Superior temporal gyrus (tissue), 1 donor: ENCODE data around the gene NUAK1.

Source experiments
- DNase-seq: peaks from one replicate; pipeline ENCODE4 v3.0.0-alpha.2; 2016; ENCODE audit errors: extremely low spot score

The NUAK1 gene

DNA sequence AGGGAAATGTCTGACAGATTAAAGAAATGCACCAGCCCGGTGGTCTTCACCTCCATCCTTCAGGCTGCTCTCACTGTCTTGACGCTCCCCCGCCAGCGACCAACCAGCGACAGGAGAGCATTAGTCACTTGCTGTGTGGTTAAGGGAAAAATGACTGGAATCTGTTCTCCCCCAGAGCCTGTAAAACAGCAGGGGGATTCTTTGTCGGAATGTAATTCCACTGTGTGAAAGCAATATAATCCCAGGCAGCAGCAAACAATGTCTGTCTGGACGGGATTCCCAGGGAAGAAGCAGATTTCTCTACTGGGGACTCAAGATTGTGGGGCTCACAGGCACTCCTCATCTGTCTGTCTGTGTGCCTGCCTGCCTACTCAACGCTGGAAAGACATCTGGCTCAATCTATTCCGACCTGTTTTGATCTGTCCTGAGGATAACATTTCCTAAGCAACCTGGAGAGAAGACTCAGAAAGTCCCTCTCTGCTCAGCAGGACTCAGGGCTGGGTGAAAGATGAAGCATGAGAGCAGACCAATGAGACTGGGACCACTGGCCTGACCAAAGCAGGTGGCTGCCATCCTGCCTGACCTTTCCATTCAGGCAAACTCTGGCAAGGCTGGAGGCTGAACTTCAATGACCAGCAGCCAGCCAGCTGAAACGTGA lies 54.6 kb downstream of the NUAK1 start:
- peak; percentile 66 for DNase-seq

DNA sequence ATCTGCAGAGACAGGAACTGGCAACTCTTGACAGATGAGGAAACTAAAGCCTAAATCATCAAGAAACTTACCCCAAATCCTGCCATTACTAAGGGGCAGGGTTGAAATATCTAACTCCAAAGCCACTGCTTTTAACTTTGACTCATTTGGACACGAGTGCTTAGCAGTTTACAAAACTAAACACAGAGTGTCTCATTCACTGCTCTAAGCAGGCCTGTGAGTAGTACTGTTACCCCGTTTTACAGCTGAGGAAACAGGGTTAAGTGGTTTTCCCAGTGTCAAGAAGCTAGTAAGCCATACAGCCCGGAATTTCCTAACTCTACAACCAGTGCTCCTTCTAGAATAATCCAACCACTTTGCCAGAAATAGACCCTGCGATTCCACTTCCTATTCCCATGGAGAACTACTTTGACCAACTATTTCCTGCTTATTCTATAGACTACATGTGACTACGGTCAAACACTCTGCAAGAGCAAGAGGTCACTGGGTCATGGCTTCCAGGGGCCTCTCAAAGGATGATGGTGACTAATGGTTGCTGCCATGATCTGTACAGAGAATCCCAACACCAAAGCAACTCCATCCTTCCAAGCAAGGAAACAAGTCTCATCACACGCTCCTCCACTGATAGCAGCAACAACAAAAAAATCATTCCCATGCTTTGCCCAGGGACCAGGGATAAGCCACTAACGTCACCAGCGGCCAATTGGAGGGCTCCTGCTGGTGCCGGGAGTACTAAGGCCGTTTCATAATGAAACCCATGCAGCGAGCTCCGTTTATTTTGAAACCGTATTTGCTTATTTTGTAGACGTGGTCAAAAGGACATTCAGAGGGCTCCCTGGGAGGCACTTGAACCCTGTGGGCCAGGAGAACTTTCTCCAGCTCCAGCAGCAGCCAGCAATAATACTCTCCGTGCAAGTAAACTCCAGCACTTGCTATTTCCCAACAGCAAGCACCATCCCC lies 56.3 kb downstream of the NUAK1 start:
- DNase-seq, result no peak

GRCh38 chr12:106081606-106082005 lies 57.1 kb downstream of the NUAK1 start:
- DNase-seq, result no peak

DNA sequence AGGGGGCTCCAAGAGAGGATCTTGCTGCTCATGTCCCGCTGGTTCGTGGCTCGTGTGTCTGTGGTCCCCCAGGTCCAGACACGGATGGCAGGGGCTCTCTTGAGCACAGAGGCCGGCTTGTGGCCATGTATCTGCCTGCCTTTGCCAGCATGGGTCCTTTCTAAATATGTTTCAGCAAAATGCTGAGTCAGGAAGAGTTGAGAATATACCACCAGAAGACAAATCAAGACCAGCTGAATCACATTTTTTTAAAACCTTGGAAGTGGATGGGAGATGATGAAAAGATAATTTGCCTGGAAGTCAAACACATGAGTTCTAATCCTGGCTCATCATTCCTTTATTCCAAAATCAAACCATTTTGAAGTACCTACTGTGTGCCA lies 58.0 kb downstream of the NUAK1 start:
- DNase-seq, result no peak

GRCh38 chr12:106080041-106080790 lies 58.5 kb downstream of the NUAK1 start:
- peak; percentile 68 for DNase-seq

DNA sequence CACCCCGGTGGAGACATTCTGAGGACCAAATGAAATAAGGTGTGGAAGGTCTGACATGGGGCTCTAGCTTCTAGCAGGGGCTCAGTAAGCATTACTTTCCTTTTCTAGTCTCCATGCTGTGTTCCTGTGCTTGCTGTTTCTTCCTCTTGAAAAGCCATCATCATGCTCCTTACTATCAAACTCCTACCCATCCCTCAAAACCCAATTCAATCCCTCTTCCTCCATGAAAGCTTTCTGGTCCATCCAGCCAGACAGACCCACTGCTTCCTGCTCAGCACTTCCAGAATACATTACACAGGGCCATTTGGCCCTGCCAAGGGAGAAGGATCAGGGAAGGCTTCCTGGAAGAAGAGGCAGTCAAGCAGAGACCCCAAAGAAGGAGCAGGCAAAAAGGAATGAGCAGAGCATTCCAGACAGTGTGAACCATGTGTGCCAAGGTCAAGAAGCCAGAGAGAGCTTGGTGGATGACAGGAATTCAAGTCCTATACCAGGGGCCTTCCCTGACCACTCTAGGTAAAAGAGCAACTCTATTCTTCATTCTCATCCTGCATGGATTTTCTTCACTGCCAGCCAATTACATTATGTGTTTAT lies 59.5 kb downstream of the NUAK1 start:
- no peak for DNase-seq

- peak; percentile 91 for DNase-seq
Observed at GRCh38 chr12:106078358-106079010, 60.3 kb downstream of the NUAK1 start.

DNA sequence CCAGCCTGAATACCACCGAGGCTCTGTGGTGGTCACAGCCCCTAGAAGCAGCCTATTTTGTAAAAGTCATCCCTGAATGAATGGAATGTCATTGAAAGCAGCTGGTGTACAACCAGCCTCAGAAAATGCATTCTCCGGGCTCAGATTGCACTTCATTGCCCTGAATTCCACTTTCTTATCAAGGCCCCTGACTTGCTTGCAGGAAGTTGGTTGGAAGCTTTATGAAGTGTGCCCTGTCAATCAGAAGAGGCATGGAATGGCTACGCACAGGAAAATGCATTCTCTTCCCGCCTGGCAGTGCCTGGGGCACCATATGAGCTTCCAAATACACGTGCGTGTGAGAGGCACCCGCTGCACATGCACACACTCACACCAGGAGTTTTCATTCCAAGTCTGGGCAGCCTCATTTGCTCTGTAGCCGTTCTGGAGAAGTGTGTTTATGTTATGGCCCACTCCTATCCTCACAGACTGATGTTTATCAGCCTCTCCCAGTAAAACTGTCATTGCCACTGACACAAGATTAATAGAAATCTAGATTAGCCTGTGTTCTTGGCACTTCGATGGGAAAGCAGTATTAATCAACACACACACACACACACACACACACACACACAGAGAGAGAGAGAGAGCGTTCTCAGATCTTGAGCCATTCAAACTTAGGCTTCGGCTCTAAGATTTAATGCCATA lies 63.9 kb downstream of the NUAK1 start:
- DNase-seq, result no peak

DNA sequence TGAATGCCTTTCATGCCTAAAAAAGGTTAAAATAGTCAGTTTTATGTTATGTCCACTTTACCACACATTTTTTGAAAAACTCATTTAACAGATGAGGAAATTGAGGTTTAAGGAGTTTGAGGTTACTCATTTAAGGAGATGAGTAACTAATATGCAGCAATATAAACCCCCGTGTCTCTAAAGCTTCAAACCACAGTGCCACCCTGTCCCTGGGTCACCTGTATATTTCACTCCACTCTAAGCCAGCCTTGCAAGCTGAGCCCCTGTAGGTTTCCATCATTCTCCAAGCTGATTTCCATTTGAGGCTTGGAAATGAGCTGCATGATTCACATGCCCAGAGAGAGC lies 64.4 kb downstream of the NUAK1 start:
- DNase-seq, result no peak

DNA sequence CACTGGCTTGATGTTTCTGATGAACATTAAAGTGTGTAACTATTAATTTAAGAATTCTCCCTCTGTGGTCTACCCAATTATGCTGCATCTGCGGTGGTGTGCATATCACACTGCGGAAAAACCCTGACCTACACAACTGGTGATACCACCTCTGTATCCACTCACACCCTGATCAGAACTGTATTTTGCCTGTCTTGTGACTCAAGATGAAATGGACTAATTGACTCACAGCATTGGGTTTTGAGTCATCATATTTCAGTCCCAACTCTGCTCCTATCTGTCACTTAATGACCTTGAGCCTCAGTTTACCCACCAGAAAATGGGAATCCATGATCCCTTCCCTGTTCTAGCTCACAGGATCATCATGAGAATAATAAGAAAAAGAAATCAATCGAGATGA lies 65.6 kb downstream of the NUAK1 start:
- no peak for DNase-seq

GRCh38 chr12:106072751-106073150 lies 66.0 kb downstream of the NUAK1 start:
- DNase-seq, result no peak

DNA sequence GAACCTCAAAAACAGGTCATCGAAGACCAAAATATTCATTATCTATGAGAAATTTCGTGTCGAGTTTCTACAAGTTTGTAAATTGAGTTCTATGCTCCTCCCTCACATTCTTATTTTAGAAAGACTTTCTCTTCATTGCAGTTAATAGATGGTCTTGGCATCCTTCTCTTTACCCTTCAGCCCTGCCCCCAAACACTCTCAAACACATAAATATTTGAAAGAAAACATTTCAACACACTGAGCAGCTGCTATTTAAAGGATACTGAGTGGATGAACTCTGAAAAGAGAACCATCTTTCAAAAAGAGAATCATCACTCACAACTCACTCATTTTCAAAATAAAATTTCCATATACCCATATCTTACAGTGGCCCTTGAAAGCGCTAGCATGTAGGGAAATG lies 67.1 kb downstream of the NUAK1 start:
- DNase-seq, result no peak

DNA sequence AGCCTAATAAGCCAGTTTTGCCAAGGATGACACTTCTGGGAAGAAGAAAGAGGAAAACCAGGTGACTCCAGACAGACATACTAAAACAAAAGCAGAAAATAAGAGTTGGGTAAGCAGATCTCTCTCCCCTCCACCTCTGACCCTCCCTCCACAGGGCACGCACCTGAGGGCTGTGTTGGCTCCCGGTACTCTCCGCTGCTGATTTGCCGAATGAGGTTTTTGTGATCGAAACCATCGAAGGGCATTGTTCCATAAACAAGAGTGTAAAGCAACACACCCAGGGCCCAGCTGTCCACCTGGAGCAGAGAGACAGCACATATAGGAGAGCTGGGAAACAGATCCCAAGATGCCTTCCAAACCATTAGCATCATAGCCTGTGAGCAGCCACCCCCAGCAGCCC lies 68.1 kb downstream of the NUAK1 start:
- DNase-seq, result no peak

GRCh38 chr12:106070147-106070546 lies 68.6 kb downstream of the NUAK1 start:
- no peak for DNase-seq

GRCh38 chr12:106068296-106068695 lies 70.5 kb downstream of the NUAK1 start:
- DNase-seq, result no peak

DNA sequence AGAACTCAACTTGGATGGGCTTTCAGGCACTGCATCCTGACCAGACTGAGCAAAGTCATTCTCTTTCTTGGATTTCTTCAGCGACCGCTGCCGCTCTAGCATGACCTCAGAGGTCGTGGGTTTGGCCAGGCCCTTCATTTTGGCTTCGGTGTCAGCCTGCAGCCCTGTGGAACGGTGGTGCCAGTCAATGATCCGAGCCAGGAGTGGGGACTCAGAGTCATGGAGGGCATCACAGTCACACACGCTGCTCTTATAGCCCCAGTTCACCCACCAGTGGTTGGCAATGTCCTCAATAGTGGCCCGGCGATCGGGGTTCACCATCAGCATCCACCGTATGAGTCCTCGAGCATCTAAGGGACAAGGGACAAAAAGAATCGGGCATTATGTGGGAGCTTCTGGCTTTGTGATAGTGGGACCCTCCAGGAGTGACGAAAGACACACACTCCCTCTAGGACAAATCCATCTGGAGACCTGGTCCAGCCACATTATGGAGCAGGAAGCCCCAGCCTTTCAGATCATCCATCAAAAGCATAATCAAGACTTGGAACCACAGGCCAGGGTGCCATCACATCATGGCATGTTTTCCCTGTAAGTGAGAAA lies 71.0 kb downstream of the NUAK1 start:
- DNase-seq, result no peak

GRCh38 chr12:106066726-106067325 lies 71.9 kb downstream of the NUAK1 start:
- DNase-seq, result no peak

DNA sequence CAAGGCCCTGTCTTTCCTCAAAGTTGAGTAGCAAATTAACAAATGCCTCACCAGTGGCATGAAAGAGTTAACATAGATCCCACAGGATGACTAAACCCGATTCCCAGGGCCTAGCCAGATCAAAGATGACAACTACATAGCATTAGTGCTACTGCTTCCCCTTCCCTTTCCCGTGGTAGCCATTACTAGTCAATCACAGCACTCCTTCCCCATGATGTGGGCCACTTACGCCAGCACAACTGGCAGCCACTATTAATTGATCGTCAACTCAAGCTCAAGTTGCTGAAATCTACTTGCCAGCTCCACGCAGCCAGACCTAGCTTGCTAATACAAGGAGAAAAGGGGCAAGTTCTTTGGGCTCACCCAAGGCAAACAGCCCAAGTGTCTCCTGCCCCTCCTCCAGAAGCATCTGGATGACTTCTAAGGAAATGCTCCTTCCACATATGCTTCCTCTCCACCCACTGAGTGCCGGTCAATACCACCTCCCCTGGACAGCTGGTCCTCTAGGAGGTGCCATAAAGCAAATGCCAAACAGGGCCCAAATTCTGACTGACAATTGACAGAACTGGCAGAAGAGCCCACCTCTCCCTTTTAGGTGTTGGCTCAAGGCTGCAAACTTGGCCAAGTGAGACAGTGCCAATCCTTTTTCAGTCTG lies 72.6 kb downstream of the NUAK1 start:
- DNase-seq, result no peak

- no peak for DNase-seq
Observed at GRCh38 chr12:106065506-106065905, 73.2 kb downstream of the NUAK1 start.

- no peak for DNase-seq
Observed at GRCh38 chr12:106064721-106065021, 74.1 kb downstream of the NUAK1 start.
